Testis (tissue), 3 donors: ENCODE measurements around the gene KCNQ5. TPM values are rescaled to one million over a fixed set of nuclear protein-coding genes. Genes with fewer than 3 reads are reported as not detected.

Experiments used
- DNase-seq: peaks from one replicate; pipeline ENCODE4 v3.0.0-alpha.2; 2019
- H3K27ac ChIP-seq, 2 donors: fragments of 200-600 bp; sonication (generic); one replicate each; pipeline ENCODE4 v1.5.1; 2019
- H3K27me3 ChIP-seq: fragments of 200-600 bp; sonication (generic); one replicate; pipeline ENCODE4 v1.5.1; 2019
- H3K36me3 ChIP-seq: fragments of 200-600 bp; sonication (generic); one replicate; pipeline ENCODE4 v1.5.1; 2017; ENCODE audit warnings: low read depth; ENCODE audit errors: missing control alignments
- H3K4me1 ChIP-seq: fragments of 200-600 bp; sonication (generic); one replicate; pipeline ENCODE4 v1.5.1; 2019
- H3K4me3 ChIP-seq, 2 donors: fragments of 200-600 bp; sonication (generic); one replicate each; pipeline ENCODE4 v1.5.1; 2017 to 2019
- H3K9me3 ChIP-seq: fragments of 200-600 bp; sonication (generic); one replicate; pipeline ENCODE4 v1.5.1; 2017
- CTCF ChIP-seq, 3 experiments: fragments of 450-650 bp in 2 of 3; fragments of 200-600 bp in 1 of 3; sonication (generic) in 1 of 3; IDR thresholded peaks; one replicate each; pipeline ENCODE4 v1.5.1; 2016 to 2019; ENCODE audit warnings: antibody characterized with exemption in 3 of 3, mild to moderate bottlenecking in 2 of 3, moderate library complexity in 1 of 3
- POLR2A ChIP-seq: fragments of 450-650 bp; IDR thresholded peaks from one replicate; pipeline ENCODE4 v1.6.1; 2017; ENCODE audit warnings: antibody characterized with exemption, mild to moderate bottlenecking, moderate library complexity
- WGBS, 2 donors: methylation state at CpG; one replicate each; pipeline ENCODE4 v1.1.5; 2018; 5-methylcytosine and 5-hydroxymethylcytosine counted together
- intact Hi-C: fragments of 100-400 bp; cut with DNase I; formaldehyde crosslinking; loops from one replicate; pipeline ENCODE4 v1.15.1; 2023; ENCODE audit warnings: low total_unique reads
- polyA plus RNA-seq: library from polyadenylated mRNA; stranded (reverse); fragments of 350-450 nt; fragmentation: Illumina TruSeq; extraction: RNeasy Lipid Tissue Mini Kit (QIAGEN cat#74804); gene quantifications from one replicate; pipeline ENCODE4 v1.2.3, GENCODE V29; 2014; ENCODE audit warnings: low read depth, low replicate concordance; ENCODE audit not compliant: insufficient read depth
- total RNA-seq, 2 donors: library from RNA; depleted of rRNA; stranded (reverse); fragments of >200 nt; gene quantifications; one replicate each; pipeline ENCODE4 v1.2.3, GENCODE V29; 2016

The KCNQ5 gene
- total and polyA plus RNA-seq, 3 donors from 2014 or later = 0.43 to 1.1 (median 0.73) TPM

- TF ChIP-seq POLR2A (no peak), CTCF (IDR thresholded peaks at IDR 0.05) (no peak)
- Histone ChIP-seq H3K9me3 (no peaks in the 10 kb centered on the region), H3K4me3 (no peak overlapping the region), H3K27ac (no peak overlapping the region), H3K36me3 (no peaks in the 10 kb centered on the region), H3K4me1 (no peaks in the 10 kb centered on the region), H3K27me3 (no peaks in the 10 kb centered on the region)
- 82 to 89% methylated on average over 2 of the region's 2 CpGs for WGBS, 2 donors
- intact Hi-C loops = no loop called here
- DNase-seq = no peak
Observed at GRCh38 chr6:72841195-72841594, 219.3 kb downstream of the KCNQ5 start.

GRCh38 chr6:72842140-72842539, 220.3 kb downstream of the KCNQ5 start:
- no peaks in the 10 kb centered on the region for H3K9me3 ChIP-seq
- no peak for DNase-seq
- no peak for TF ChIP-seq CTCF (IDR thresholded peaks at IDR 0.05)
- TF ChIP-seq POLR2A = no peak
- 62 to 69% methylated on average over 4 of the region's 4 CpGs for WGBS, 2 donors
- H3K4me1 ChIP-seq = no peaks in the 10 kb centered on the region
- H3K27me3 ChIP-seq = no peaks in the 10 kb centered on the region
- no peaks in the 10 kb centered on the region for H3K36me3 ChIP-seq
- no peak overlapping the region for H3K4me3 ChIP-seq
- intact Hi-C loops = no loop called here
- H3K27ac ChIP-seq = no peak overlapping the region

GRCh38 chr6:72844614-72845013, 222.8 kb downstream of the KCNQ5 start:
- 70 to 78% methylated on average over 4 of the region's 4 CpGs for WGBS, 2 donors
- Histone ChIP-seq H3K4me1 (no peaks in the 10 kb centered on the region), H3K27me3 (no peaks in the 10 kb centered on the region), H3K36me3 (no peaks in the 10 kb centered on the region), H3K4me3 (no peak overlapping the region), H3K9me3 (no peaks in the 10 kb centered on the region), H3K27ac (no peak overlapping the region)
- no peak for TF ChIP-seq POLR2A
- TF ChIP-seq CTCF (IDR thresholded peaks at IDR 0.05) = no peak
- intact Hi-C loops = no loop called here
- no peak for DNase-seq

DNA sequence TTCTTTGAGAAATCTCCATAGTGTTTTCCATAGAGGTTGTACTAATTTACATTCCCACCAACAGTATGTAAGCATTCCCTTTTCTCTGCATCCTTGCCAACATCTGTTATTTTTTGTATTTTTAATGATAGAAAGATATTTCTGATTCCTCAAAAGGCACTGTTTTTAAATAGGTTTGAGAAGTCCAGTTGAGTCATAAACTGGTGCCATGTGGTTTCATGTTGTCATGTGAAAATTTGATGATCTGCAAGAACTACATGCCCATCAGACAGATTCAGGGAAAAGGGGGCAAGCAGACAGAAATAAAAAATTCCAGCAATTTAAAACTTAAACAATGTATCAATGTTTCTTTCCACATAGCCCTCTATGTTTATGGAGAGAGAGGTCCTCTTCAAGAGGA, 227.5 kb downstream of the KCNQ5 start:
- H3K9me3 ChIP-seq = no peaks in the 10 kb centered on the region
- TF ChIP-seq POLR2A (no peak), CTCF (IDR thresholded peaks at IDR 0.05) (no peak)
- no peaks in the 10 kb centered on the region for H3K27me3 ChIP-seq
- no peaks in the 10 kb centered on the region for H3K4me1 ChIP-seq
- H3K27ac ChIP-seq = no peak overlapping the region
- no peak overlapping the region for H3K4me3 ChIP-seq
- H3K36me3 ChIP-seq = no peaks in the 10 kb centered on the region
- intact Hi-C loops = no loop called here
- DNase-seq = no peak

- Histone ChIP-seq H3K27me3 (no peaks in the 10 kb centered on the region), H3K27ac (no peak overlapping the region), H3K4me1 (no peaks in the 10 kb centered on the region), H3K4me3 (no peak overlapping the region), H3K9me3 (no peaks in the 10 kb centered on the region), H3K36me3 (no peaks in the 10 kb centered on the region)
- TF ChIP-seq CTCF (IDR thresholded peaks at IDR 0.05) (no peak), POLR2A (no peak)
- DNase-seq = no peak
- 92 to 97% methylated on average over 2 of the region's 2 CpGs for WGBS, 2 donors
- intact Hi-C loops = no loop called here
Observed at GRCh38 chr6:72850040-72850439, 228.2 kb downstream of the KCNQ5 start.
